ENCODE data around the gene RND1.
"Not testable (repeated sequence)": the region's sequence is repeated elsewhere in the genome, so short reads cannot be mapped to it uniquely, and the experiment has no call there.

The RND1 gene

DNA sequence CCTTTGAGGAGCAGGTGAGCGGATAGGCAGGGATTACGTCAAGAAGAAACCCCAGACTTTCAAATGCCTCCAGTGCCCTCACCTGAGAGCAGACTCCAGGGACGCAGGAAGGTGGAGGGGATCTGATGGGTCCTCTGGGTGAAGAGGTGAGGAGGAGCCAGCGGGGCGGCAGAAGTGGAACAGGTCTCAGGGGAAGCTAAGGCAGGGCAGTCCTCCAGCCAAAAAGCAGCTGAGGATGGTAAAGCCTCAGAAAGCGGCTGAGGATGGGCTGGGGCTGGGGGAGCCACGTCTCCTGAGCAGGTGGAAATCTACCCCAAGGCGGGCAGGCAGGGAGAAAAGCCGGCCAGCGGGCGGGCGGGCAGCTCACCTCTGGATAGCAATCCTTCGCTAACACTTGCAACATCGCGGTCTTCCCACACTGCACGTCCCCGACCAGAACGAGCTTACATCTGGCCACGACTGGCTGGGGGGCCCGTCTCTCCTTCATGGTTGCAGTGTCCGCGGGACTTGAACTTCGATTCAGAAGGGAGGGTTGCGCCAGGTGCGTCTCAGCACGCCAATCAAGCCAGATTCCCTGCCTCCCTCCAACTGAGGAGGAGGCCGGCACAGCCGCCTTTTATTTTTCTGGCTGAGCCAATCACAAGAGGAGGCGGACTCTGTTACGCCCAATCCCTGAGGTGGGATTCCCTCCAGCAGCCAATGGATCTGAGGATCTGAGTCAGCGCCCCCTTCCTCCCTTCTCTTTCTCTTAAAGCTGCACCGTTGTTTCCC, at the start of gene RND1:
TSS of gene RND1 (minus strand) at position 590 of the 771 bp plus-strand sequence. CDS start at position 487, 103 bp downstream.
- DNase-seq (ENCODE audit: low spot score) = peak; percentile 95

DNA sequence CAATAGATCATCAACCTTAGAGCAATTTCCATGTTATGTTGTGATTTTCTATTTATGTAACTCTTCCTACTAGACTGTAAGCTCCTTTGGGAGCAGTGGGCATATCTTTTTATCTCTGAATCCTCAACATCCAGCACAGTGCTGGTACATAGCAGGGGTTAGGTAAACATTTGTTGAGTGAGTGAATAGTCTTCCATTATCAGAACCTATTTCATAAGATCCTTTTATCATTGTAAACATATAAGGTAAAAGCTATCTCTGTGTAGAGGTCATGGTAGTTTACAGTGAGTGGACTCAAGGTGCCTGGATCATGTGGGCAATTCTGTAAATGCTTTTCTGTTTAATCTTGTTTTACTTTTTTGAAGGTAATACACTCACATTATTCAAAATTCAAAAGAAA, 44.5 kb upstream of the RND1 start:
- DNase-seq (ENCODE audit: low spot score) = no peak

DNA sequence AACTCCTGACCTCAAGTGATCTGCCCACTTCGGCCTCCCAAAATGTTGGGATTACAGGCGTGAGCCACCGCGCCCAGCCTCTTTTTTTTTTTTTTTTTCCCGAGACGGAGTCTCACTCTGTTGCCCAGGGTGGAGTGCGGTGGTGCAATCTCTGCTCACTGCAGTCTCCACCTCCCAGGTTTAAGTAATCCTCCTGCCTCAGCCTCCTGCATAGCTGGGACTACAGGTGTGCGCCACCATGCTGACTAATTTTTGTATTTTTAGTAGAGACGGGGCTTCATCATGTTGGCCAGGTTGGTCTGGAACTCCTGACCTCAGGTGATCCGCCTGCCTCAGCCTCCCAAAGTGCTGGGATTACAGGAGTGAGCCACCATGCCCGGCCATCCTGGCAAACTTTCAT, 44.0 kb upstream of the RND1 start:
- not testable (repeated sequence) for DNase-seq (ENCODE audit: low spot score)

DNA sequence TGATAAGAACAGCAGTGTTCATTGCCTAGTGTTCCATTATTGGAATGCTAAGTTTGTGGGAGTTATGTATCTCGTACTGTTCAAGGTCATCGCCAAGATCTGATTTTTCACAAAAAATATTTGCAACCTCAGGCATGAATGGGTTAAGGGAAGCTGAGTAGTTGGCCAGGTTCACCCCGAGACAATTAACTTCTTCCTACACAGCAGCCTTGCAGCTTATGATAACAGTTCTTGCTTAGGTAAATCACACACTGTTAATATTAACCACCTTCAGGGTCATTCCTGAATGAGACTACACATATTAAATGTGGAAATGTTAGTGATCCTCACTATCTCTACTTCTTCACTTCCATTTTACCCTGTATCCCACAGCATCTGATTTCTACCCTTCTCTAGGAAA, 41.6 kb upstream of the RND1 start:
- DNase-seq (ENCODE audit: low spot score) = no peak

DNA sequence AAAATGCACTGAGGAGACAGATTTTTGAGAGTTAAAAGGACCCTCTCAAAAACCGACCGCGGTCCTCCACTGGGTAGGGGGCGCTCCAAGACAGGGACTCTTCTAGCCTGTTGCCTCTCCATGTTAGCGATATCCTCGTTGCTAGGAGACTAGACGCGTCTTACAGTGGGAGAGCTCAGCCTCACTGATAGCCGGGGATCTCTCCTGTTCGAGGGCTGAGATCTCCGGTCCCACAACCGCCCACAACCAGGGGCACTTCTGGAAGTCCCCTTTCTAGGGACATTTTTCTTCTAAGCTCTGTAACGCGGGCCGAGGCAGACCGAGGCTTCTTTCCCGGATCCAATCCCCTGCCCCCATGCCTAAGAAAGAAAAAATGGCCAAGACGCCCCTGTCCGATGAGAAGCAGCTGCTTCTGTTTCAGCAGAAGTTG, 38.3 kb upstream of the RND1 start:
- peak; percentile 66 for DNase-seq (ENCODE audit: low spot score)

DNA sequence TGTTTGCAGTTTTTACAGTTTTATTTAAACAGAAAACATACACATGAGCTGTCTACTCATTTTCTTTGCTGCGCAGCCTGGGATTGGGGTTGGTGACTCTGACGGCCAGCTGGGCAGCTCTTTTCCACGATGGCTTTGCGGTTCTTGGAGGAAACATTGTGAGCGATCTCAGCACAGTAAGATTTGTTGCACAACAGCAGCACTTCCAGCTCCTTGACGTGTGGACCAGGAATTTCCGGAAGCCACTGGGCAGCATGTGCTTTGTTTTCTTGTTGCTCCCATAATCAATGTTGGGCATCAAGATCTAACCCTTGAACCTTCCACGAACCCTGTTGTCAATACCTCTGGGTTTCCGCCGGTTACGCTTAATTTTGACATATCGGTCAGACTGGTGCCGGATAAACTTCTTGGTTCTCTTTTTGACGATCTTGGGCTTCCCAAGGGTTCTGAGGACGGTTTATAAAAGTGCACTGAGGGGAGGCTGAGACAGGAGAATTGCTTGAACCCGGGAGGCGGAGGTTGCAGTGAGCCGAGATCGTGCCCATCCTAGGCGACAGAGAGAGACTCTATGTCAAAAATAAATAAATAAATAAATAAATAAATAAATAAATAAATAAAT, 37.8 kb upstream of the RND1 start:
- DNase-seq (ENCODE audit: low spot score) = no peak

DNA sequence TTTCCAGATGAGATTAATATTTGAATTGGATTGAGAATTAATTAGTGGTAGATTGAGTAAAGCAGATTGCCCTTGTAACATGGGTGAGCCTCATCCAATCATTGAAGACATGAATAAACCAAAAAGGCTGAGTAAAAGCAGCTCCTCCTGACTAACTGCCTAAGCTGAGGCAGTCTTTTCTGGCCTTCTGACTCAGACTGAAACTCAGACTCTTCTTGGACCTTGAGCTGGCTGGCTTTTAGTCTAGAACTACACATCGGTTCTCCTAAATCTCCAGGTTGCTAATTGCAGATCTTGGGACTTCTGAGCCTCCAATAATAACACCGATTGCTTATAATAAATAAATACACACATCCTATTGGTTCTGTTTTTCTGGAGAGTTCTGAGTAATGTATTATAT, 35.6 kb upstream of the RND1 start:
- no peak for DNase-seq (ENCODE audit: low spot score)

DNA sequence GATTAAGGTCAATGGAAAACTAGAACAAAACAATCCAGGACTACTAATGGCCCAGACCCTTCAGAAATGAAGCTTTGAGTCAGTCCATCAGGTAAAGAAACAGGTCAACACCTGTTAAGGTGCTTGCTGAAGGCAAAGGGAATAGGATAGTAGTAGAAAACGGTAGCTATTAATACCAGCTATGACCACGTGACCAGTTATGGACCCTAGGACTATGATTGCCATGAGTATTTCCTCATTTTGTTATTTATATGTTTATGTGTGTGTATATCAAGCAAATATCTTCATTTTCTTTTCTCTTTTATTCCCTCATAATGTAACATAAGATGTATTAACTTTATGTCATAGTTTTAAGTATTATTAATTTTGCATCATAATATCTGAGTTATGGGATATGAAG, 34.0 kb upstream of the RND1 start:
- no peak for DNase-seq (ENCODE audit: low spot score)

DNA sequence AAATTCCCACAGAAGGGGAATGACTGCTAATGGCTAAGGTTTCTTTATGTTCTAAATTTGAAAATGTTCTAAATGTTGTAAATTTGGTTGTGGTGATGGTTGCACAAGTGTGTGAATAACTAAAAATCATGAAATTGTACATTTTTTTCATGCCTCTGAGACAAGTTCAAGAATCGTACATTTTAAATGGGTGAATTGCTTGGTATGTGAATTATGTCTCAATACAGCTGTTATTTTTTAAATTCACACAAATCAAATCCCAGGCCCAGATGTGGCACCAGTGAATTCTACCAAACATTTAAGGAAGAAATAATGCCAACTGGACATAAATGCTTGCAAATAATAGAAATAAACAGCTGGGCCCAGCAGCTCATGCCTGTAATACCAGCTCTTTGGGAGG, 28.6 kb upstream of the RND1 start:
- no peak for DNase-seq (ENCODE audit: low spot score)

DNA sequence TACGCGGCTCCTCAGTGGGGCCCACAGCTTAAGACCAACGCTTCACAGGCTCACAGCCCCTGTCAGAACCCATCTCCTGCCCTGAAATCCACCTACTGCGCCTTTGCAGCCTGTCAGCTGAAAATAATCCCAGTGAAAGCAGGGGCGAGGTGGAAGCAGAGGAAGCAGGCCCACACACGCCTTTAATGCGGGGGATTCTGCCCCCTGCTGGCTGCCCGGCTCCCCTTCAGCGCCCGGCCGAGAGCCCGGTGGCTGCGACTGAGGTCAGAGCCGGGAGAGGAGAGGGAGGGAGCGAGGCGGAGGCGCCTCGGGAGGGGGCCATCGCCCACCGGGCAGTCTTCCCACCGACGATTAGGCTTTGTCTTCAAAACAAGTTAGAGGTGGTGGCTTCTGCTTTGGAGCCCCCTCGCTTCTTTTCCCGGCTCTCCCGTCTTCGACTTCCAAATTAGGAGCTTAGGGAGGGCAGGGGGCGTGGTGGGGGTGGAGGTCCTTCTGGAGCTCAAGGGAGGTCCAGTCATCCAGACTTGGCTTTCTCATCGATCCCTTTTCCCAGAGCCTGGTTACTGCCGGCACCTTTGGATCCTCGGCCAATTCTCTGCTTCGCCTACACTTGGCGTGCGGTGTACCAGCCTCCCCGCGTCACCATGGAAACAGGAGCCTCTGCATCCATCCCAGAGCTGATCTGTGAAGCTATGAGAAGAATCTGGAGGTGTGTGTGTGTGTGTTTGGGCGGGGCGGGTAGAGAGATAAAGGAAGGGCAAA, 25.2 kb upstream of the RND1 start:
- peak; percentile 69 for DNase-seq (ENCODE audit: low spot score)

DNA sequence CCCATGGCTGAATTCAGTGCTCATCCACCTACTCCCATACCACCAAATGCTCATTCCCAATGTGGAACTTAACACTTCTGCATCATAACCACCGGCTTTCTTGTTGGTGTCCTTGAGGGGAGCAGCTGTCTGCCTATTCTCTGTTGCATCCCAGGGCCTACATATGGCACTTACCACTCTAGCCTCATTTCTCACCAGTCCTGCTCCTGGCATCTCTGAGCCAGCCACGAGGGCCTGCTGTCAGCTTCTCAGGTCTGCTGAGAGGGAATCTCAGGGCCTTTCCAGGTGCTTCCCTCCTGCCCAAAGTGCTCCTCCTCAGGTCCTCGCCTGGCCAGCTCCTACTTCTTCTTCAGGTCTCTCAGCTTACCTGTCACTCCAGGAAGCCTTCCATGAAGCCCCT, 24.0 kb upstream of the RND1 start:
- no peak for DNase-seq (ENCODE audit: low spot score)

DNA sequence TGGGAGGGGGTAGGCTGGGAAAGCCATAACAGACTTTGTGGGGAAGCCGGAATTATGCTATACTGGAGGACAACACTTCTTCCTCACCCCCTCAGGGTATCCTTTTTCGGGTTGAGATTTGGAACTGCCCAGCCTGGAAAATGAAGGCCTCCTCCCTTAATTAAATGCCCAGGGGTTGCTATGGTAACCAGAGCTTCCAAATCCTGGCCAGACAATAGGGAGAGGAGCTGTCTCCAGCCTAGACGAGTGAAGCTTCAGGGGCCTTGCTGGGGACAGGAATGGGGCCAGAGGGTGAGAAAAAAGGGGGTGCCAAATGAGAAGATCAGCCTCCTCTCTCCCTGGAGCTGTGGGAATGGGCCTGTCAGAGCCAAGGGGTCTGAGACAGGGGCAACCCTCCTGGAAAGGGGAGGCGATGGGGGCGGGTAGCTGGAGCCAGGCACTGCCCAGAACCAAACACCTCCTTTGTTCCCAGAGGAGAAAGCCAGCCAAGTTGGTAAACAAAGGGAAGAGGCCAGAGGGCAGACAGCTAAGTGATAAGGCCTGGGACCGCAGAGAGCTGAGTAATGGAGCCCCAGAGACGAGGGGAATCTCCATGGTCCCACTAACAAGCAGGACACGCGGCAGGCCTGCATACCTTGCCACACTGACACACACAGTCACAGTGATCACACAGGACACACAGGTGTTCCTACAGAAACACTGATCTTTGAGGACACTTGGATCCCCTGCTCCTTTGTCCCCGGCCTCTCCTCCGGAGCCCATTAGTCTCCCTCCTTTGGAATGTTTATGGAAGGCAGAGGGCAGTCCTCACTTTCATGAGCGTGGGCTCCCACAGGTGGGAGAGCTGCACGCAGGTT, 17.9 kb upstream of the RND1 start:
- DNase-seq (ENCODE audit: low spot score) = no peak

DNA sequence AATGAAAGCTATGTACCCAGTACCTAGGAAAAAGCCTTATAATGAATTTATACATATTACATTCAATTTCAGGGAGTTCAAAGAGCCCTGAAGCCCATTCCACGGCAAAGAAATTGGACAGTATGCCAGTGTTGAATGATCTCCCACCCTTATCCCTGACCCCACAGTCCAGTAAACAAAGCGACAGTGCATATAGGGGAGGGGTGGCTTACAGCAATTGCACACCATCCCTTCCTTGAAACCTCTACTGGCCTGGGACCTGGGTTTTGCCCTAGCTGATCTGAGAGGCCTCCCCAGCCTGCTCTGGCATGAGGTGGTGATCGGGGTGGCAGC, 17.3 kb upstream of the RND1 start:
- DNase-seq (ENCODE audit: low spot score) = no peak

DNA sequence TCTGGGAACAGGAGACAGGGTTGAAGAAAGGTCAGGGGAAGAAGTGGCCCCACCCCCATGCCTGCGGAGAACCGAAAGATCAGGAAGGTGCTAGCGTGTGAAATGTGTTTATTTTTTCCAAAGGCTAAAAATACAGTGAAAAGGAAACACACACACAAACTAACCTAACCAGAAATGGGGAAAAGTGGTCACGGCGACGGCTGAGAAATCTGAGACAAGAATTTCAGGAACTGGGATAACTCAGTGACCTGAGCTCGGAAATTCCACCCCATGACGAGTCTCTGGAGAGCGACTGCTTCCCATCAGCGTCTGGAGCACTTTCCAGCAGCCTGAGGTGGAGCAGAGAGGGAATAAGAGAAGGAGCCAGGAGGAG, 16.6 kb upstream of the RND1 start:
- peak; percentile 52 for DNase-seq (ENCODE audit: low spot score)

DNA sequence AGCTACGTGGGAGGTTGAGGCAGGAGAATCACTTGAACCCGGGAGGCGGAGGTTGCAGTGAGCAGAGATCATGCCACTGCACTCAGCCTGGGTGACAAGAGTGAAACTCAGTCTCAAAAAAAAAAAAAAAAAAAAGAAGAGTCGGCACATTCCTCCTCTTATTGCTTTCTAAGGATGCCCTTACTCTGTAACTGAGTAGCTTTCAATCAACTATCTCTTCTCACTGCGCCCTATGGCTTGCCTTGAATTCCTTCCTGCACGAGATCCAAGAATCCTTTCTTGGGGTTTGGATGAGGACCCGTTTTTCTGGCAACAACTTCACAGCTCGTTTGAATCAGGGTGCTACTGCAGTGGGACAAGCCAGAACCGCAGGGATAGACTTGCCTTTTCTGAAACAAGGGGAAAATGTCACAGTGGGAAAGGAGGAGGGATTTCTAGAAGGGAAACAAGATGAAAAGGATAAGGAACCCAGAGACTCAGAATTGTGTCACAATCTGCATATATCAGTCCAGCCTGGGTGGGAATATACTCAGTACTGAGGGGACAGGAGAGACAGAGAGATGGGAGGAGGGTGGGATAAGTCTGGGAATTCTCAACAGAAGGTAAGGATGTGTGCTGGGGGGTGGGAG, 16.1 kb upstream of the RND1 start:
- DNase-seq (ENCODE audit: low spot score) = no peak

DNA sequence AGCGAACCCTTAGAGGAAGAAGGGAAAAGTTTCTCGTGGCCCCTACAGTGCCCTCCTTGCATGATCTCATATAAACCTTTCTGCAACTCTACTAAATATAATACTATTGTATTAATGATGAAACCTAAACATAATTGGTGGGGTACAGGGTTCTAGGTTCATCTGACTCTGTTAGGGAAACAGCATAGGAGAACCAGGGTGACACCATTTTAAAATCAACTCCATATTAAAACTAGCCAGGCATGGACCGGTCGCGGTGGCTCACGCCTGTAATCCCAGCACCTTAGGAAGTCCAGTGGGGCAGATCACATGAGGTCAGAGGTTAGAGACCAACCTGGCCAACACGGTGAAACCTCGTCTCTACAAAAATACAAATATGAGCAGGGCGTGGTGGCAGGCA, 15.0 kb upstream of the RND1 start:
- DNase-seq (ENCODE audit: low spot score) = no peak

DNA sequence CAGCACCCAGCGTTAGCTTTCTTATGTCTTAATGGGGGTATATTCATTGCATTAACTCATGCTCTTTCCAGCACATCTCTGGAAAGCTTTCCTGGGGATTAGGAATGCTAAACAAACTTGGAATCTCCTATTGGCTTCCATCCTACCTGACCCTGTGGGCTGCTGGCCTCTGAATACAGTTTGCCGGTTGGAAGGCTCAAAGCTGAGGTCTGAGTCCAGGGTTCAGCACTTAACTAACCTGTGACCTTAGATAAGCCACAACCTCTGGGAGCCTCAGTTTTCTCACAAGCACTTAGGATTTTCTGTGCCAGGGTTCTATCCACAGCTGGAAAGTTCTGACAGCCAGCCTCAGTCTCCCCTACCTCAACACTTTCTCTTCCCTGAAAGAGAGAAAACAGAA, 12.9 kb upstream of the RND1 start:
- DNase-seq (ENCODE audit: low spot score) = no peak

DNA sequence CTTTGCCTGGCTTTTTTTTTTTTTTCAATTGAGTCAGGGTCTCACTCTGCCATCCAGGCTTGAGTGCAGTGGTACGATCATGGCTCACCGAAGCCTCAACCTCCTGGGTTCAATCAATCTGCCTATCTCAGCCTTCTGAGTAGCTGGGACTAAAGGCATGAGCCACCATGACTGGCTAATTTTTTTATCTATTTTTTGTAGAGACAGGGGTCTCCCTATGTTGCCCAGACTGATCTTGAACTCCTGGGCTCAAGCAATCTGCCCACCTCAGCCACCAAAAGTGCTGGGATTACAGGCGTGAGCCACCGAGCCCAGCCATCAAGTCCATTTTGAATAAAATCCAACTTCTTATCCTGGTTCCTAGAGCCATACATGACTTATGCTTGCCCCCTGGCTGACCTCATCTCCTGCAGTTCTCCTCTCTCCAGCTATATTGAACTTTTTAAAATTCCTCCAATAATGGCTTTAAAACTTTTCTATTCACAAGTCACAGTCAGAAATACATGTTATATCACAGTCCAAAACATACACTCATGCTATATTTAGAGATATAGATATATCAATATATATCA, 10.4 kb upstream of the RND1 start:
- DNase-seq (ENCODE audit: low spot score) = no peak

DNA sequence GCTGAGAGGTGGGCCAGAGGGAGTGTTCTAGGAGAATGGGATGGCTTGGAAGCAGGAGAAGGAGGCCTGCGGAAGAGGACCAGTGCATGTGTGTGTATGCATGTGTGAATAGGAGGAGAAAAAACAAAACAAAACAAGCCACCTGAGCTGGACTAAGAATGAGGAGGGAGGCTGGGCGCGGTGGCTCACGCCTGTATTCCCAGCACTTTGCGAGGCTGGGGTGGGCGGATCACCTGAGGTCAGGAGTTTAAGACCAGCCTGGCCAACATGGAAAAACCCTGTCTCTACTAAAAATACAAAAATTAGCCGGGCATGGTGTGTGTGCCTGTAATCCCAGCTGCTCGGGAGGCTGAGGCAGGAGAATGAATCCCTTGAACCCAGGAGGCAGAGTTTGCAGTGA, 7.9 kb upstream of the RND1 start:
- not testable (repeated sequence) for DNase-seq (ENCODE audit: low spot score)

DNA sequence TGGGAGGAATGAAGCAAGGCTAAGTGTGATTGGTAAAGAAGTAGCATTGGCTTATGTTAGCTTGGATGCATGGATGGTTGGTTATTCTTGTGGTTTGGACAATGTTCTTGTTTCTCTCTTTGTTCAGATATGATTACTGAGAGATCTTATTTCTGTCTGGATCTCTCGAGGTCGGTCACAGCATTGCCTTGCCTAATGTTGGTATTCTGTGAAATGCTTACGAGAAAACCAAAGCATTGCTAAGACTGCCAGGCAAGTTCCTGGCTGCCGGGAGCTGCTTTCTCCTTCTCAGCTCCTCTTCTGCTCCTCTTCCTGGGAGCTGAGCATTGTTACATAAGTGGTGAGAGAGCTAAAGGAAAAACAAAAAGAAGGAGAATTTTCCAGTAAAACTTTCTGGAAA, 7.4 kb upstream of the RND1 start:
- DNase-seq (ENCODE audit: low spot score) = no peak

DNA sequence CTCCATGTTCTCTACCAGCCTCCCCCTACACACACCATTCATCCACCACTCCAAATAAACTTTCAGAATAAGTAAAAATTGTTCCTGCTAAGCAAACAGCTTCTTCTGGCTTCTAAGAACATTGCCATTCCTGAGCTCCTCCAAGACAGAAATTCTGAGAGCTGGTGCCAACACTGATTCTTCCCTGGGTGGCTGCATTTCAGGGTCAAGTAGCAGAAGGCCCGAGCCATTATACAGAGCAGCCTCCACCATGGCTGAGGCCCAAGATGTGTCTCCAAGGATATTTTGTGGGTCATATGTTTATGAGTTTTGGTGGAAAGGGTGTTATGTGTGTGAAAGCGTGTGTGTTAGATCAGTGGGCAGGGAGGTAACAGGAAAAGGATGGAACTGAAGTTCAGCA, 3.5 kb upstream of the RND1 start:
- no peak for DNase-seq (ENCODE audit: low spot score)

DNA sequence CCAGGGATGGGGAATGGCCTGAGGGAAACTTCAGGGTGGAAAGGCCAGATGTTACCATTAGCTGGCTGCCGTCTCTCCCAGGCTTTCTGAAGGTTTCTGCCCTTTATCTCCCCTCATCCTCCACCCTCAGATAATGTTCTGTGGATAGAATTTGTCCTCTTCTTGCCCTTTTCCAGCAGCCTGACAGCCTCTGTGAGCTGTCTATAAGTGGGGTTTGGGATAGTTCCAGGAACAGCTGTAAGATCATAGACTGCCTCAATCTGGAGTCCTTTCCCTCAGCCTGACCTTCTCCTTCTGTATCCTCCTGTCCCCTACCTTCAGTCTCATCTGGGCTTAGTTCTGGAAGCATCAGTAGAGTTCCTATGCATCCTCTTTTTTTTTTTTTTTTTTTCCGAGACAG, 2.8 kb upstream of the RND1 start:
- no peak for DNase-seq (ENCODE audit: low spot score)
